Measurements from ENCODE around the gene ZFC3H1.

DNA sequence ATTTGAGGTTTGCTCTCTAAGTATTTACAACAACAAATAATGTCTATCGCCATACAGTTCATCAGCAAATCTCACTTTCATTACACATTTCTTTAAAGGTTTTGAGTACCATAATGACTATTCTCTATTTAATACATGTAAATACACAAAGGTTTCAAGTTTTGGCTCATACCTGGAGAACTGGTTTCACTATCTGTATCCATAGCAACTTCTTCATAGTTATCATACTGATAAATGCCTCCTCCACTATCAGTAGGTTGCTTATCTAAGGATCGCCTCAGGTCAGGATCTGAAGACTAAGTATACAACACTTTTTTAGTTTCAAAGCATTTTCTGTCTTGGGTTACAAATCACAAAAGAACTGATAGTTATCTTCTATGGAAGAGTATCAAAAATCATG is 21.4 kb downstream of the ZFC3H1 start:
- TF ChIP-seq EP300 (IDR thresholded peaks at IDR 0.05; ENCODE audit: borderline replicate concordance), result no peak
- TF ChIP-seq TAF1 (IDR thresholded peaks at IDR 0.05; ENCODE audit: low read depth), result no peak
- no peak for TF ChIP-seq YY1 (IDR thresholded peaks at IDR 0.05; ENCODE audit: low read depth)

Data from Ishikawa (cell line).